HepG2 (cell line): ENCODE data around the gene MED1.

ENCODE experiments used
- GABPA ChIP-seq, 2 experiments: IDR thresholded peaks; 2 replicates each; pipeline ENCODE4 v1.6.1; 2011 to 2016; ENCODE audit warnings: low read depth in 2 of 2, low read length in 1 of 2, missing biosample characterization in 1 of 2, missing genetic modification characterization in 1 of 2
- TEAD3 ChIP-seq: optimal IDR thresholded peaks from 2 replicates; pipeline ENCODE3; 2016; ENCODE audit warnings: borderline replicate concordance
- ZBTB8A ChIP-seq: sonication (generic); formaldehyde crosslinking; IDR thresholded peaks from 2 replicates; pipeline ENCODE4 v1.4.0; 2020; ENCODE audit warnings: mild to moderate bottlenecking, low read depth, missing genetic modification reagents, borderline replicate concordance

DNA sequence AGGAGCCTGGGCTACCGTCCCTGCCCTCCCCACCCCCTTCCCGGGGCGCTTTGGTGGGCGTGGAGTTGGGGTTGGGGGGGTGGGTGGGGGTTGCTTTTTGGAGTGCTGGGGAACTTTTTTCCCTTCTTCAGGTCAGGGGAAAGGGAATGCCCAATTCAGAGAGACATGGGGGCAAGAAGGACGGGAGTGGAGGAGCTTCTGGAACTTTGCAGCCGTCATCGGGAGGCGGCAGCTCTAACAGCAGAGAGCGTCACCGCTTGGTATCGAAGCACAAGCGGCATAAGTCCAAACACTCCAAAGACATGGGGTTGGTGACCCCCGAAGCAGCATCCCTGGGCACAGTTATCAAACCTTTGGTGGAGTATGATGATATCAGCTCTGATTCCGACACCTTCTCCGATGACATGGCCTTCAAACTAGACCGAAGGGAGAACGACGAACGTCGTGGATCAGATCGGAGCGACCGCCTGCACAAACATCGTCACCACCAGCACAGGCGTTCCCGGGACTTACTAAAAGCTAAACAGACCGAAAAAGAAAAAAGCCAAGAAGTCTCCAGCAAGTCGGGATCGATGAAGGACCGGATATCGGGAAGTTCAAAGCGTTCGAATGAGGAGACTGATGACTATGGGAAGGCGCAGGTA, 11.0 kb upstream of the MED1 start:
- TF ChIP-seq ZBTB8A (no peak), GABPA (IDR thresholded peaks at IDR 0.05; ENCODE audit: low read depth, low read length) (no peak), GABPA (CRISPR knock-in tag; IDR thresholded peaks at IDR 0.05; ENCODE audit: low read depth) (no peak), TEAD3 (peak; percentile 45)
